Measurements from ENCODE around the gene SDHA.
"Not testable (repeated sequence)": the region's sequence is repeated elsewhere in the genome, so short reads cannot be mapped to it uniquely, and the experiment has no call there.

SDHA gene

GRCh38 chr5:252546-252945 is 34.4 kb downstream of the SDHA start:
- ChIA-PET POLR2A (no interaction called here), CTCF (no interaction called here)
- Histone ChIP-seq H3K27ac (ENCODE audit: extremely low read depth, low read depth, low read length) (no peak overlapping the region), H3K4me3 (ENCODE audit: low read depth, low read length) (no peak overlapping the region), H3K4me1 (ENCODE audit: control insufficient read depth, insufficient read depth, low read length) (no peaks in the 10 kb centered on the region), H3K36me3 (ENCODE audit: control insufficient read depth in 2 of 2, insufficient read depth in 1 of 2, low read length in 2 of 2) (peaks cover 13 to 80% of the 10 kb centered on the region in 2 experiments; a peak in 2 of 3 replicates), H3K9me3 (ENCODE audit: control insufficient read depth, insufficient read depth, low read depth, low read length) (no peaks in the 10 kb centered on the region)
- TF ChIP-seq KLF9 (tag by site-specific recombination; IDR thresholded peaks at IDR 0.05; ENCODE audit: low read depth) = no peak
- no peak for TF ChIP-seq ZNF660 (tag by site-specific recombination; IDR thresholded peaks at IDR 0.05)
- no peak for TF ChIP-seq ZNF214 (tag by site-specific recombination; IDR thresholded peaks at IDR 0.05; ENCODE audit: borderline replicate concordance)
- TF ChIP-seq ZBTB20 (tag by site-specific recombination; IDR thresholded peaks at IDR 0.05) = no peak
- TF ChIP-seq ZNF549 (tag by site-specific recombination; IDR thresholded peaks at IDR 0.05) = no peak
- TF ChIP-seq, protein P1, sequence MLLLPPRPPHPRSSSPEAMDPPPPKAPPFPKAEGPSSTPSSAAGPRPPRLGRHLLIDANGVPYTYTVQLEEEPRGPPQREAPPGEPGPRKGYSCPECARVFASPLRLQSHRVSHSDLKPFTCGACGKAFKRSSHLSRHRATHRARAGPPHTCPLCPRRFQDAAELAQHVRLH (tag by site-specific recombination; IDR thresholded peaks at IDR 0.05) = no peak
- no peak for TF ChIP-seq ZNF157 (tag by site-specific recombination; IDR thresholded peaks at IDR 0.05)
- TF ChIP-seq, protein P2, sequence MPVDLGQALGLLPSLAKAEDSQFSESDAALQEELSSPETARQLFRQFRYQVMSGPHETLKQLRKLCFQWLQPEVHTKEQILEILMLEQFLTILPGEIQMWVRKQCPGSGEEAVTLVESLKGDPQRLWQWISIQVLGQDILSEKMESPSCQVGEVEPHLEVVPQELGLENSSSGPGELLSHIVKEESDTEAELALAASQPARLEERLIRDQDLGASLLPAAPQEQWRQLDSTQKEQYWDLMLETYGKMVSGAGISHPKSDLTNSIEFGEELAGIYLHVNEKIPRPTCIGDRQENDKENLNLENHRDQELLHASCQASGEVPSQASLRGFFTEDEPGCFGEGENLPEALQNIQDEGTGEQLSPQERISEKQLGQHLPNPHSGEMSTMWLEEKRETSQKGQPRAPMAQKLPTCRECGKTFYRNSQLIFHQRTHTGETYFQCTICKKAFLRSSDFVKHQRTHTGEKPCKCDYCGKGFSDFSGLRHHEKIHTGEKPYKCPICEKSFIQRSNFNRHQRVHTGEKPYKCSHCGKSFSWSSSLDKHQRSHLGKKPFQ (tag by site-specific recombination; IDR thresholded peaks at IDR 0.05) = no peak
- no peak for TF ChIP-seq ZSCAN5A (tag by site-specific recombination; IDR thresholded peaks at IDR 0.05)
- TF ChIP-seq ZNF621 (tag by site-specific recombination; IDR thresholded peaks at IDR 0.05) = no peak
- TF ChIP-seq ZNF610 (tag by site-specific recombination; IDR thresholded peaks at IDR 0.05; ENCODE audit: borderline replicate concordance) = no peak
- TF ChIP-seq, protein P3, sequence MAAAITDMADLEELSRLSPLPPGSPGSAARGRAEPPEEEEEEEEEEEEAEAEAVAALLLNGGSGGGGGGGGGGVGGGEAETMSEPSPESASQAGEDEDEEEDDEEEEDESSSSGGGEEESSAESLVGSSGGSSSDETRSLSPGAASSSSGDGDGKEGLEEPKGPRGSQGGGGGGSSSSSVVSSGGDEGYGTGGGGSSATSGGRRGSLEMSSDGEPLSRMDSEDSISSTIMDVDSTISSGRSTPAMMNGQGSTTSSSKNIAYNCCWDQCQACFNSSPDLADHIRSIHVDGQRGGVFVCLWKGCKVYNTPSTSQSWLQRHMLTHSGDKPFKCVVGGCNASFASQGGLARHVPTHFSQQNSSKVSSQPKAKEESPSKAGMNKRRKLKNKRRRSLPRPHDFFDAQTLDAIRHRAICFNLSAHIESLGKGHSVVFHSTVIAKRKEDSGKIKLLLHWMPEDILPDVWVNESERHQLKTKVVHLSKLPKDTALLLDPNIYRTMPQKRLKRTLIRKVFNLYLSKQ (tag by site-specific recombination; IDR thresholded peaks at IDR 0.05; ENCODE audit: borderline replicate concordance) = no peak
- TF ChIP-seq INSM2 (tag by site-specific recombination; IDR thresholded peaks at IDR 0.05) = no peak
- no peak for TF ChIP-seq ZSCAN30 (tag by site-specific recombination; IDR thresholded peaks at IDR 0.05)
- TF ChIP-seq ZNF585B (tag by site-specific recombination; IDR thresholded peaks at IDR 0.05) = no peak
- TF ChIP-seq ZNF501 (tag by site-specific recombination; IDR thresholded peaks at IDR 0.05) = no peak

DNA sequence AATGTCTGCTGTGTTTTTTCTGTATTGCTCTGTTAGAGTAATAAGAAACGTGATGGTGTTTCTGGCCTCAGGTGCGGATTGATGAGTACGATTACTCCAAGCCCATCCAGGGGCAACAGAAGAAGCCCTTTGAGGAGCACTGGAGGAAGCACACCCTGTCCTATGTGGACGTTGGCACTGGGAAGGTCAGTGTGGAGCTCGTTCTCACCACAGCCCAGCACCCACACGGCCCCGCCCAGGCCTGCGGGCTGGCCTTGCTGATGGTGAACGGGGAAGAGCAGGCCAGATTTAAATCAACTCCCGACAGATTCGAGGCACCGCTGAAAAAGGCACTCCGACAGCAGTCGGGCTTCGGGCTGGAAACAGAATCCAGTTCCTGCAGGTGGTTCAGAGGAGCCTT is 36.2 kb downstream of the SDHA start:
- CTCF ChIA-PET; POLR2A ChIA-PET; H3K27ac ChIP-seq (ENCODE audit: extremely low read depth, low read depth, low read length); H3K9me3 ChIP-seq (ENCODE audit: control insufficient read depth, insufficient read depth, low read depth, low read length); H3K4me3 ChIP-seq (ENCODE audit: low read depth, low read length); H3K4me1 ChIP-seq (ENCODE audit: control insufficient read depth, insufficient read depth, low read length): not testable (repeated sequence)
- peaks cover 13 to 70% of the 10 kb centered on the region in 2 experiments; a peak in 2 of 3 replicates for H3K36me3 ChIP-seq (ENCODE audit: control insufficient read depth in 2 of 2, insufficient read depth in 1 of 2, low read length in 2 of 2)

- H3K4me1 ChIP-seq (ENCODE audit: control insufficient read depth, insufficient read depth, low read length); H3K27ac ChIP-seq (ENCODE audit: extremely low read depth, low read depth, low read length); POLR2A ChIA-PET; H3K4me3 ChIP-seq (ENCODE audit: low read depth, low read length); H3K9me3 ChIP-seq (ENCODE audit: control insufficient read depth, insufficient read depth, low read depth, low read length); CTCF ChIA-PET: not testable (repeated sequence)
- H3K36me3 ChIP-seq (ENCODE audit: control insufficient read depth in 2 of 2, insufficient read depth in 1 of 2, low read length in 2 of 2) = peaks cover 13 to 66% of the 10 kb centered on the region in 2 experiments; a peak in 2 of 3 replicates
Measured at GRCh38 chr5:255116-255515, 37.0 kb downstream of the SDHA start.

DNA sequence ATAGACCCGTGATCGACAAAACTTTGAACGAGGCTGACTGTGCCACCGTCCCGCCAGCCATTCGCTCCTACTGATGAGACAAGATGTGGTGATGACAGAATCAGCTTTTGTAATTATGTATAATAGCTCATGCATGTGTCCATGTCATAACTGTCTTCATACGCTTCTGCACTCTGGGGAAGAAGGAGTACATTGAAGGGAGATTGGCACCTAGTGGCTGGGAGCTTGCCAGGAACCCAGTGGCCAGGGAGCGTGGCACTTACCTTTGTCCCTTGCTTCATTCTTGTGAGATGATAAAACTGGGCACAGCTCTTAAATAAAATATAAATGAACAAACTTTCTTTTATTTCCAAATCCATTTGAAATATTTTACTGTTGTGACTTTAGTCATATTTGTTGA is 38.2 kb downstream of the SDHA start:
- H3K4me1 ChIP-seq (ENCODE audit: control insufficient read depth, insufficient read depth, low read length); CTCF ChIA-PET; H3K4me3 ChIP-seq (ENCODE audit: low read depth, low read length); POLR2A ChIA-PET; H3K9me3 ChIP-seq (ENCODE audit: control insufficient read depth, insufficient read depth, low read depth, low read length); H3K27ac ChIP-seq (ENCODE audit: extremely low read depth, low read depth, low read length): not testable (repeated sequence)
- H3K36me3 ChIP-seq (ENCODE audit: control insufficient read depth in 2 of 2, insufficient read depth in 1 of 2, low read length in 2 of 2) = peaks cover 13 to 57% of the 10 kb centered on the region in 2 experiments; a peak in 2 of 3 replicates
